UCSD-AML1 (cell line): ENCODE results near the gene C16orf96.

Experiments
- DNase-seq: peaks from one replicate; lab custom pipeline; 2025; ENCODE audit not compliant: unreplicated experiment; lab: John Stamatoyannopoulos, UW

C16orf96 gene

GRCh38 chr16:4641895-4642294 lies 85.8 kb downstream of the C16orf96 start:
- DNase-seq = no peak

- DNase-seq = no peak
These were observed 90.9 kb downstream of the C16orf96 start for GRCh38 chr16:4646773-4647643.

DNA sequence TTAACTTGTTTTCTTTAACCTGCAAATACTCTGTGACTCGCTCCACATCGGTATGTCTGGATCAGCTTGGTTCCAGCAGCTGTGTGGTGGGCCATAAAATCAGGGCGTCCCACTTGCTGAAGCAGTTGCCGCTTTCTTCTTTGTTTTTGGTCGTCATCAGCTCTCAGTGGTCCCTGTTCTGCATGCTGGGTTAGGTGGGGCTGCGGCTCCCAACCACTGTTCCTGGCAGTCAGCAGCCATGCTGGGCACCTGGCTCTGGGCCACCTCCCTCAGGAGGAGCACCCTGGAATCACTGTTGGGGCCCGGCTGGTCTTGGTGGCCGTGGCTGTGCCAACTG lies 91.5 kb downstream of the C16orf96 start:
- no peak for DNase-seq

DNA sequence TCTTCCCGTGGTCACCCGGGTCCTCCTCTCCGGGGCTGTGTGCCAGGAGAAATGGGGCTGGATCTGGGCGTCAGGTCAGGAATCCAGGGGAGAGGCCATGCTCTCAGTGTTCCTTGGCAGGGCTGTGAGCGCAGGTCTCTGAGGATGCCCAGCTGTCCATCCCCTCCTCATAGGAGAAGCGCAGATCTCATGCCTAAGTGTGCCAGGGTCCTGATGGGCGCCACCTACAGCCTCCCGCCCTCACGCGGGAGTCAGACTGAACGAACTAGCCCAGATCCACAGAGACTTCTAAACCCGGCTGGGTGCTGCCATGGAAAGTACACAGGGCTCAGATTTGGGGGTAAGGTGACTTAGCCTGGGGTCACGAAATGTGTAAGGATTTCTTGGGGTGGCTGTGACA lies 92.8 kb downstream of the C16orf96 start:
- DNase-seq = no peak

- DNase-seq = no peak
These were observed 93.8 kb downstream of the C16orf96 start for GRCh38 chr16:4649744-4650442.
